Sigmoid colon (tissue), 7 donors: Measurements from ENCODE around the gene SLC3A2. TPM values are rescaled to one million over a fixed set of nuclear protein-coding genes. Genes with fewer than 3 reads are reported as not detected.

Experiments
- DNase-seq: peaks from one replicate; pipeline ENCODE4 v3.0.0-alpha.2; 2019
- H3K27ac ChIP-seq, 4 donors: fragments of 200-600 bp; sonication (generic); one replicate each; pipeline ENCODE4 v1.5.1; 2016 to 2019; ENCODE audit warnings: mild to moderate bottlenecking in 1 of 4
- H3K27me3 ChIP-seq, 3 donors: fragments of 200-600 bp; sonication (generic); one replicate each; pipeline ENCODE4 v1.5.1; 2019; ENCODE audit warnings: mild to moderate bottlenecking in 1 of 3
- H3K36me3 ChIP-seq, 4 donors: fragments of 200-600 bp; sonication (generic); one replicate each; pipeline ENCODE4 v1.5.1; 2016 to 2019
- H3K4me1 ChIP-seq, 4 donors: fragments of 200-600 bp; sonication (generic); one replicate each; pipeline ENCODE4 v1.5.1; 2017 to 2019
- H3K4me3 ChIP-seq, 4 donors: fragments of 200-600 bp; sonication (generic); one replicate each; pipeline ENCODE4 v1.5.1; 2017 to 2019; ENCODE audit warnings: mild to moderate bottlenecking in 2 of 4, moderate library complexity in 1 of 4
- H3K9me3 ChIP-seq, 4 donors: fragments of 200-600 bp in 3 of 4; sonication (generic) in 3 of 4; one replicate each; pipeline versions ENCODE4 v1.5.1 to v1.6.1; 2013 to 2019
- CTCF ChIP-seq, 4 experiments: fragments of 450-650 bp in 3 of 4; fragments of 200-600 bp in 1 of 4; IDR thresholded peaks; one replicate each; pipeline ENCODE4 v1.5.1; 2016 to 2019; ENCODE audit warnings: antibody characterized with exemption in 4 of 4, mild to moderate bottlenecking in 3 of 4, moderate library complexity in 2 of 4
- EP300 ChIP-seq, 4 donors: sonication (generic); formaldehyde crosslinking; IDR thresholded peaks; one replicate each; pipeline ENCODE4 v1.6.1; 2017; ENCODE audit warnings: antibody characterized with exemption in 4 of 4
- POLR2A ChIP-seq, 2 donors: fragments of 450-650 bp; IDR thresholded peaks; one replicate each; pipeline ENCODE4 v1.6.1; 2016; ENCODE audit warnings: antibody characterized with exemption in 2 of 2, mild to moderate bottlenecking in 2 of 2, moderate library complexity in 2 of 2
- POLR2AphosphoS5 ChIP-seq, 4 donors: sonication (generic); formaldehyde crosslinking; IDR thresholded peaks; one replicate each; pipeline ENCODE4 v1.6.1; 2017; ENCODE audit warnings: antibody characterized with exemption in 4 of 4
- WGBS, 2 donors: extraction: QIAGEN DNeasy Blood & Tissue Kit; methylation state at CpG; one replicate each; pipeline ENCODE4 v1.1.7; 2013; 5-methylcytosine and 5-hydroxymethylcytosine counted together
- intact Hi-C: fragments of 100-400 bp; cut with DNase I; formaldehyde crosslinking; loops from one replicate; pipeline ENCODE4 v1.15.1; 2023
- polyA plus RNA-seq, 3 donors: library from polyadenylated mRNA; stranded (reverse); fragments of 200-250 nt; gene quantifications; one replicate each; pipeline ENCODE4 v1.2.3, GENCODE V29; 2013
- total RNA-seq, 4 donors: library from RNA; depleted of rRNA; stranded (reverse); fragments of >200 nt; gene quantifications; one replicate each; pipeline ENCODE4 v1.1.0, GENCODE V29; 2016
- donor health status: healthy with polysubstance abuse.
- donor health status: Bipolar disorder and iron deficiency.
- donor health status: healthy.

The SLC3A2 gene
- total and polyA plus RNA-seq, 7 donors: 16.8 to 128 (median 47.9) TPM

DNA sequence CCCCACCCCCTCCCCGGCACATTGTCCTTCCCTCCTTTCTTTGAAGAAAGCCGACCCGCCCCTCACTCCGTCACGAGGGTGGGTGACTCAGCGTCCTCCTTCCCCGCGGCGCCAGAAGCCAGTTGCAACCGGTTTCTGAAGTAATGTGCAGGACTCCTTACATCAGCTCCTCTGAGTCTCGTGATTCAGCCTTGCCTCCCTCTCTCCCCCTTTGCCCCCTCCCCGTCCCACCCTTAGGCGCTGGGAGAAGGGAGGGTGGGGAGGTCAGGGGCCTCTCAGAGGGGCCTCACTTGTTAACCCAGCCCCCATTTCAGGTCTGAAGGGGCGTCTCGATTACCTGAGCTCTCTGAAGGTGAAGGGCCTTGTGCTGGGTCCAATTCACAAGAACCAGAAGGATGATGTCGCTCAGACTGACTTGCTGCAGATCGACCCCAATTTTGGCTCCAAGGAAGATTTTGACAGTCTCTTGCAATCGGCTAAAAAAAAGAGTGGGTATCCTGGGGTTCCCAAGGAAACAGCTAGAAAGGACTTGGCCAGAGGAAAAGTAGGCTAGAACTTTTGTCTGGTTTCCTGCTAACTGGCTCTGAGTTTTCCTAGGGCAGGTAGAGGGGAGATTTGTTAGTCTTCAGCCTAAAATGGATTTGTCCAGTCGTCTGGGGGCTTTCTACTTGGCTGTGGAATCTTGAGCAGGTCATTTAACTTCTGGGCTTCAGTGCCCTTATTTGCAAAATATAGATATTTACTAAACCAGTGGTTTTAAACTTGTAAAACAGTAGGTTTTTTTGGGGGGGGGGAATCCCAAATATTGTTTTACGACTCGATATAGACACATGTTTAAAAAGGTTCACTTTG lies 1.1 kb downstream of the SLC3A2 start:
- peaks cover 0 to 60% (median 49%) of the 10 kb centered on the region in 4 donors for H3K4me1 ChIP-seq
- peak overlapping the region; percentile 97 to 100 (median 98) for H3K27ac ChIP-seq
- H3K27me3 ChIP-seq: no peaks in the 10 kb centered on the region
- H3K4me3 ChIP-seq: peak overlapping the region; percentile 72 to 99 (median 88)
- DNase-seq: peak; percentile 99
- peak in 2 of 4 donors; percentile 67 to 89 for TF ChIP-seq POLR2AphosphoS5 (IDR thresholded peaks at IDR 0.05)
- TF ChIP-seq POLR2A (IDR thresholded peaks at IDR 0.05): no peak
- TF ChIP-seq EP300 (IDR thresholded peaks at IDR 0.05): peak; percentile 31 to 96 (median 78)
- intact Hi-C loops: loop anchor here (2.0 to 10.0 kb wide), 3 partner anchors 25 to 487 kb away; no protein-coding TSS in a partner anchor
- H3K36me3 ChIP-seq: peaks cover 28 to 46% (median 41%) of the 10 kb centered on the region in 4 donors
- WGBS, 2 donors: 2 to 5% methylated on average over 21 of the region's 21 CpGs
- no peaks in the 10 kb centered on the region for H3K9me3 ChIP-seq

GRCh38 chr11:62882431-62882749 lies 1.7 kb downstream of the SLC3A2 start:
- no peak for TF ChIP-seq POLR2A (IDR thresholded peaks at IDR 0.05)
- TF ChIP-seq CTCF (IDR thresholded peaks at IDR 0.05): no peak
- TF ChIP-seq EP300 (IDR thresholded peaks at IDR 0.05): no peak
- no peak for TF ChIP-seq POLR2AphosphoS5 (IDR thresholded peaks at IDR 0.05)
- Histone ChIP-seq H3K4me3 (peak overlapping the region; percentile 72 to 99 (median 88)), H3K4me1 (peaks cover 0 to 60% (median 52%) of the 10 kb centered on the region in 4 donors), H3K36me3 (peaks cover 34 to 52% (median 47%) of the 10 kb centered on the region in 4 donors), H3K9me3 (no peaks in the 10 kb centered on the region), H3K27ac (peak overlapping the region; percentile 97 to 100 (median 98)), H3K27me3 (no peaks in the 10 kb centered on the region)
- intact Hi-C loops: loop anchor here (10.0 kb wide), 1 partner anchor 488 kb away; no protein-coding TSS in a partner anchor
- 18 to 47% methylated on average over 6 of the region's 6 CpGs for WGBS, 2 donors
- DNase-seq: no peak

DNA sequence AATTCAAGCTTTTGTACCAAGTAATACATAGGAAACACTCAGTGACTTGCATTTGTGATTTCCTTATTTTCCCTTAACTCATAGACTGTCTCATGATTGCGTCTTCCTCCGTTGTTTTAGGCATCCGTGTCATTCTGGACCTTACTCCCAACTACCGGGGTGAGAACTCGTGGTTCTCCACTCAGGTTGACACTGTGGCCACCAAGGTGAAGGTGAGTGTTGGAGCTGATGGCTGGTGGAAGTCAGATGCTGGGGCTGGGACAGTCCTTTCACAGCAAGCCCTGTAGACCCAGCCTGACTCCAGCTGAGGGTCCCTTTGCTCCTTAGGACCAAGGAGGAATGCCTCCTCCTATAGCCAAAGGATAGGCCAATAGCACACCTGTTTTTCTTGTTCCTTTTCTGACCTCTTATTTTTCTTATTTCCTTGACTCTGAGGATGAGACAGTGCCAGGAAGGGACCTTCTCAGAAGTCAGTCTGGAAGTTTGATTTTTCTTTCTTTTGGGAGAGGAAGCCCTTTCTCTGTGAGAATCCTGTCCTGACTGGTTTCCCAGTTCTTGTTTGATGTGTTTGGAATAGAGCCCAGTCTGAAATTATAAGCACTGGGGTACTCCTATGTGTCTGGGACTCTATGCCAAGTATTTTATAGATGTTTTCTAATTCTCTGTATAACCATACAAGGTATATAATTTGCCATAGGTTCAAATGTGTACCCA lies 2.2 kb downstream of the SLC3A2 start:
- H3K27ac ChIP-seq: peak overlapping the region; percentile 97 to 100 (median 98)
- DNase-seq: no peak
- H3K4me1 ChIP-seq: peaks cover 0 to 64% (median 53%) of the 10 kb centered on the region in 4 donors
- intact Hi-C loops: loop anchor here (10.0 kb wide), 1 partner anchor 488 kb away; no protein-coding TSS in a partner anchor
- H3K4me3 ChIP-seq: peak overlapping the region; percentile 72 to 99 (median 88)
- H3K36me3 ChIP-seq: peaks cover 39 to 58% (median 53%) of the 10 kb centered on the region in 4 donors
- WGBS, 2 donors: 38 to 68% methylated on average over 5 of the region's 5 CpGs
- TF ChIP-seq CTCF (IDR thresholded peaks at IDR 0.05) (no peak), POLR2AphosphoS5 (IDR thresholded peaks at IDR 0.05) (no peak), EP300 (IDR thresholded peaks at IDR 0.05) (no peak)
- no peaks in the 10 kb centered on the region for H3K9me3 ChIP-seq
- H3K27me3 ChIP-seq: no peaks in the 10 kb centered on the region

- intact Hi-C loops: loop anchor here (10.0 kb wide), 1 partner anchor 489 kb away; no protein-coding TSS in a partner anchor
- Histone ChIP-seq H3K27me3 (no peaks in the 10 kb centered on the region), H3K4me3 (peak overlapping the region in 1 of 4 donors; percentile 93), H3K9me3 (no peaks in the 10 kb centered on the region), H3K4me1 (peaks cover 0 to 65% (median 53%) of the 10 kb centered on the region in 4 donors), H3K36me3 (peaks cover 46 to 65% (median 60%) of the 10 kb centered on the region in 4 donors), H3K27ac (peak overlapping the region in 3 of 4 donors; percentile 98 to 100 (median 99))
- TF ChIP-seq POLR2AphosphoS5 (IDR thresholded peaks at IDR 0.05): no peak
- no peak for TF ChIP-seq POLR2A (IDR thresholded peaks at IDR 0.05)
- TF ChIP-seq CTCF (IDR thresholded peaks at IDR 0.05): no peak
- TF ChIP-seq EP300 (IDR thresholded peaks at IDR 0.05): no peak
- no peak for DNase-seq
- WGBS, 2 donors: 90 to 91% methylated on average over 3 of the region's 3 CpGs
Observed at GRCh38 chr11:62883673-62884072, 3.0 kb downstream of the SLC3A2 start.
